ENCODE measurements around the gene ATIC. TPM values are rescaled to one million over a fixed set of nuclear protein-coding genes. Genes with fewer than 3 reads are reported as not detected.
A peak's percentile ranks its signal among the peaks of the same experiment; 100 is the strongest.

Gene ATIC
- total RNA-seq, 1 experiment from 2014 or later: 285 TPM

- Mint-ChIP-seq H3K9me3 (no peaks in the 10 kb centered on the region; the same call in 1 of the 2 replicates), H3K4me1 (peaks cover 27% of the 10 kb centered on the region), H3K36me3 (peaks cover 70% of the 10 kb centered on the region), H3K27me3 (ENCODE audit: low read depth) (no peaks in the 10 kb centered on the region), H3K4me3 (no peak overlapping the region), H3K27ac (no peak overlapping the region)
- ChIA-PET POLR2A (no interaction called here), CTCF (no interaction called here)
- no peak for ATAC-seq
- DNase-seq (ENCODE audit: low spot score): no peak
- TF ChIP-seq GABPB1 (CRISPR knock-in tag; IDR thresholded peaks at IDR 0.05) (no peak), JUN (CRISPR knock-in tag; IDR thresholded peaks at IDR 0.05) (no peak), GRHL2 (CRISPR knock-in tag; IDR thresholded peaks at IDR 0.05; ENCODE audit: insufficient replicate concordance, severe bottlenecking) (no peak), FOXP1 (CRISPR knock-in tag; IDR thresholded peaks at IDR 0.05; ENCODE audit: borderline replicate concordance) (no peak), TEAD1 (CRISPR knock-in tag; IDR thresholded peaks at IDR 0.05) (no peak), ETV6 (CRISPR knock-in tag; IDR thresholded peaks at IDR 0.05) (no peak), SP1 (CRISPR knock-in tag; conservative IDR thresholded peaks at IDR 0.05) (no peak), ZNF532 (CRISPR knock-in tag; IDR thresholded peaks at IDR 0.05; ENCODE audit: borderline replicate concordance) (no peak), OVOL2 (CRISPR knock-in tag; IDR thresholded peaks at IDR 0.05; ENCODE audit: borderline replicate concordance) (no peak), CBFB (CRISPR knock-in tag; IDR thresholded peaks at IDR 0.05; ENCODE audit: low read depth) (no peak), ZNF281 (CRISPR knock-in tag; IDR thresholded peaks at IDR 0.05) (no peak)
Observed at GRCh38 chr2:215394102-215394805, 82.4 kb downstream of the ATIC start.

- Mint-ChIP-seq H3K4me1 (peaks cover 28% of the 10 kb centered on the region), H3K36me3 (peaks cover 61% of the 10 kb centered on the region), H3K27me3 (ENCODE audit: low read depth) (no peaks in the 10 kb centered on the region), H3K4me3 (no peak overlapping the region), H3K27ac (peak overlapping the region; percentile 5; the same call in 1 of the 2 replicates), H3K9me3 (no peaks in the 10 kb centered on the region; the same call in 1 of the 2 replicates)
- DNase-seq (ENCODE audit: low spot score): no peak
- no peak for ATAC-seq
- ChIA-PET CTCF (no interaction called here), POLR2A (no interaction called here)
- no peak for TF ChIP-seq FOXP1 (CRISPR knock-in tag; IDR thresholded peaks at IDR 0.05; ENCODE audit: borderline replicate concordance)
- TF ChIP-seq NR2C2 (CRISPR knock-in tag; IDR thresholded peaks at IDR 0.05): no peak
- no peak for TF ChIP-seq IRF2 (CRISPR knock-in tag; IDR thresholded peaks at IDR 0.05; ENCODE audit: borderline replicate concordance, low read depth)
- TF ChIP-seq RELA (CRISPR knock-in tag; IDR thresholded peaks at IDR 0.05; ENCODE audit: borderline replicate concordance): no peak
- TF ChIP-seq STAT6 (CRISPR knock-in tag; conservative IDR thresholded peaks at IDR 0.05; ENCODE audit: low read depth): no peak
- TF ChIP-seq JAZF1 (CRISPR knock-in tag; IDR thresholded peaks at IDR 0.05): no peak
- TF ChIP-seq KAT7 (CRISPR knock-in tag; IDR thresholded peaks at IDR 0.05; ENCODE audit: borderline replicate concordance): no peak
- TF ChIP-seq FOXK1 (CRISPR knock-in tag; IDR thresholded peaks at IDR 0.05): no peak
- TF ChIP-seq GRHL2 (CRISPR knock-in tag; IDR thresholded peaks at IDR 0.05; ENCODE audit: insufficient replicate concordance, severe bottlenecking): no peak
- no peak for TF ChIP-seq MAX (CRISPR knock-in tag; IDR thresholded peaks at IDR 0.05)
- TF ChIP-seq MLX (CRISPR knock-in tag; IDR thresholded peaks at IDR 0.05): no peak
- no peak for TF ChIP-seq ZNF121 (CRISPR knock-in tag; IDR thresholded peaks at IDR 0.05)
Observed at GRCh38 chr2:215395687-215396460, 84.0 kb downstream of the ATIC start.
